Neural progenitor cell (in vitro differentiated cells): ENCODE results near the gene GTF2F2. TPM values are rescaled to one million over a fixed set of nuclear protein-coding genes. Genes with fewer than 3 reads are reported as not detected.
"Not testable (repeated sequence)": the region's sequence is repeated elsewhere in the genome, so short reads cannot be mapped to it uniquely, and the experiment has no call there.

ENCODE experiments used
- DNase-seq: peaks from one replicate; pipeline ENCODE4 v3.0.0-alpha.2; 2016; ENCODE audit warnings: low spot score
- H2AFZ ChIP-seq: fragments of 200-600 bp; sonication (generic); replicated peaks from 2 replicates; pipeline ENCODE4 v1.6.1; 2016; ENCODE audit warnings: antibody characterized with exemption
- H3F3A ChIP-seq: fragments of 200-600 bp; sonication (generic); 2 replicates; pipeline ENCODE4 v1.6.1; 2016; ENCODE audit warnings: antibody characterized with exemption, low read depth
- H3K27ac ChIP-seq: fragments of 200-600 bp; sonication (generic); 2 replicates; pipeline ENCODE4 v1.5.1; 2016; ENCODE audit warnings: mild to moderate bottlenecking
- H3K27me3 ChIP-seq: fragments of 200-600 bp; sonication (generic); 2 replicates; pipeline ENCODE4 v1.6.1; 2016; ENCODE audit warnings: mild to moderate bottlenecking, moderate library complexity
- H3K36me3 ChIP-seq: fragments of 200-600 bp; sonication (generic); 2 replicates; pipeline ENCODE4 v1.5.1; 2016
- H3K4me1 ChIP-seq: fragments of 200-600 bp; sonication (generic); 2 replicates; pipeline ENCODE4 v1.6.1; 2016; ENCODE audit warnings: mixed run types
- H3K4me2 ChIP-seq: fragments of 200-600 bp; sonication (generic); 2 replicates; pipeline ENCODE4 v1.6.1; 2016
- H3K4me3 ChIP-seq: fragments of 200-600 bp; sonication (generic); 2 replicates; pipeline ENCODE4 v1.5.1; 2016
- H3K79me2 ChIP-seq: fragments of 200-600 bp; sonication (generic); 2 replicates; pipeline ENCODE4 v1.6.1; 2016; ENCODE audit warnings: low read depth
- H3K9ac ChIP-seq: fragments of 200-600 bp; sonication (generic); 2 replicates; pipeline ENCODE4 v1.6.1; 2016
- H3K9me3 ChIP-seq: fragments of 200-600 bp; sonication (generic); 2 replicates; pipeline ENCODE4 v1.5.1; 2016; ENCODE audit warnings: low read depth
- H4K20me1 ChIP-seq: fragments of 200-600 bp; sonication (generic); 2 replicates; pipeline ENCODE4 v1.6.1; 2016; ENCODE audit warnings: low read depth
- H3K27ac Mint-ChIP-seq: 3 replicates; pipeline ENCODE4 v1.8.0; 2021; ENCODE audit warnings: mixed read lengths
- H3K27me3 Mint-ChIP-seq: 2 replicates; pipeline ENCODE4 v1.8.0; 2022; ENCODE audit warnings: low read depth, mild to moderate bottlenecking, inconsistent platforms, moderate library complexity, mixed read lengths; ENCODE audit not compliant: insufficient read depth
- H3K36me3 Mint-ChIP-seq: 3 replicates; pipeline ENCODE4 v1.8.0; 2021; ENCODE audit warnings: mixed read lengths
- H3K4me1 Mint-ChIP-seq: 3 replicates; pipeline ENCODE4 v1.8.0; 2021; ENCODE audit warnings: mixed read lengths
- H3K4me3 Mint-ChIP-seq: 3 replicates; pipeline ENCODE4 v1.8.0; 2021; ENCODE audit warnings: mild to moderate bottlenecking, moderate library complexity, mixed read lengths
- H3K9me3 Mint-ChIP-seq: 3 replicates; pipeline ENCODE4 v1.8.0; 2020; ENCODE audit warnings: mixed read lengths
- CTCF ChIP-seq: fragments of 200-600 bp; sonication (generic); IDR thresholded peaks from 2 replicates; pipeline ENCODE4 v1.5.1; 2017; ENCODE audit warnings: antibody characterized with exemption, mild to moderate bottlenecking
- EZH2 ChIP-seq: fragments of 200-600 bp; sonication (generic); IDR thresholded peaks from 2 replicates; pipeline ENCODE4 v1.6.1; 2017; ENCODE audit warnings: antibody characterized with exemption, mild to moderate bottlenecking, moderate library complexity
- EZH2phosphoT487 ChIP-seq: fragments of 200-600 bp; sonication (generic); IDR thresholded peaks from 2 replicates; pipeline ENCODE4 v1.6.1; 2017; ENCODE audit warnings: antibody characterized with exemption
- total RNA-seq: library from RNA; depleted of rRNA; stranded (reverse); fragments of >200 nt; gene quantifications from 2 replicates; pipeline ENCODE4 v1.2.3, GENCODE V29; 2015; ENCODE audit warnings: low replicate concordance

GTF2F2 gene
- total RNA-seq, 1 donor from 2014 or later = 54.1 TPM

- Histone ChIP-seq H3K4me2 (no peak overlapping the region), H3K36me3 (peaks cover 3% of the 10 kb centered on the region), H2AFZ (no peak overlapping the region), H4K20me1 (no peaks in the 10 kb centered on the region), H3K4me1 (no peaks in the 10 kb centered on the region), H3K27me3 (no peaks in the 10 kb centered on the region), H3K9ac (no peak overlapping the region), H3K79me2 (peaks cover 12% of the 10 kb centered on the region), H3F3A (no peaks in the 10 kb centered on the region), H3K4me3 (no peak overlapping the region), H3K27ac (no peak overlapping the region), H3K9me3 (no peaks in the 10 kb centered on the region)
- Mint-ChIP-seq H3K27me3 (peaks cover 3% of the 10 kb centered on the region), H3K4me3 (no peak overlapping the region), H3K4me1 (no peaks in the 10 kb centered on the region), H3K9me3 (no peaks in the 10 kb centered on the region), H3K36me3 (peaks cover 7% of the 10 kb centered on the region), H3K27ac (no peak overlapping the region)
- no peak for TF ChIP-seq EZH2phosphoT487
- TF ChIP-seq CTCF = no peak
- TF ChIP-seq EZH2 = no peak
- DNase-seq = no peak
Observed at GRCh38 chr13:45184693-45185092, 64.4 kb downstream of the GTF2F2 start.

GRCh38 chr13:45185286-45185685 is 65.0 kb downstream of the GTF2F2 start:
- Histone ChIP-seq H3K27me3 (no peaks in the 10 kb centered on the region), H3K9ac (no peak overlapping the region), H3K27ac (no peak overlapping the region), H4K20me1 (no peaks in the 10 kb centered on the region), H3K4me3 (no peak overlapping the region), H2AFZ (no peak overlapping the region), H3K36me3 (peaks cover 3% of the 10 kb centered on the region), H3K79me2 (peaks cover 6% of the 10 kb centered on the region), H3F3A (no peaks in the 10 kb centered on the region), H3K9me3 (no peaks in the 10 kb centered on the region), H3K4me1 (no peaks in the 10 kb centered on the region), H3K4me2 (no peak overlapping the region)
- Mint-ChIP-seq H3K27me3 (peaks cover 3% of the 10 kb centered on the region), H3K9me3 (no peaks in the 10 kb centered on the region), H3K36me3 (peaks cover 7% of the 10 kb centered on the region), H3K4me3 (no peak overlapping the region), H3K4me1 (no peaks in the 10 kb centered on the region), H3K27ac (no peak overlapping the region)
- DNase-seq = no peak
- no peak for TF ChIP-seq EZH2
- TF ChIP-seq CTCF = no peak
- TF ChIP-seq EZH2phosphoT487 = no peak

- not testable (repeated sequence) for H3K4me3 ChIP-seq, H3K27ac Mint-ChIP-seq, H3K36me3 Mint-ChIP-seq, H4K20me1 ChIP-seq, H3K9me3 Mint-ChIP-seq, H3K9ac ChIP-seq, H3K9me3 ChIP-seq, H3F3A ChIP-seq, H3K79me2 ChIP-seq, H2AFZ ChIP-seq, H3K4me2 ChIP-seq, H3K4me1 Mint-ChIP-seq, H3K27ac ChIP-seq, H3K4me3 Mint-ChIP-seq, H3K27me3 ChIP-seq, DNase-seq, H3K36me3 ChIP-seq, H3K27me3 Mint-ChIP-seq
- H3K4me1 ChIP-seq = peaks cover 11% of the 10 kb centered on the region
Observed at GRCh38 chr13:45189077-45189476, 68.8 kb downstream of the GTF2F2 start.

- H3K27me3 Mint-ChIP-seq, H3K9me3 ChIP-seq: not testable (repeated sequence)
Observed at GRCh38 chr13:45189511-45189910, 69.2 kb downstream of the GTF2F2 start.

More at GRCh38 chr13:45189511-45189910, 69.2 kb downstream of the GTF2F2 start:
- H3K36me3 Mint-ChIP-seq, DNase-seq, H2AFZ ChIP-seq, H3K9me3 Mint-ChIP-seq, H3K9ac ChIP-seq, H3K27ac Mint-ChIP-seq, H3K4me3 ChIP-seq, H3K4me3 Mint-ChIP-seq, H3K4me1 Mint-ChIP-seq, H3K27me3 ChIP-seq, H3K27ac ChIP-seq, H3K4me2 ChIP-seq, H3K36me3 ChIP-seq, H3K79me2 ChIP-seq: not testable (repeated sequence)
- Histone ChIP-seq H3K4me1 (peaks cover 13% of the 10 kb centered on the region), H4K20me1 (peaks cover 11% of the 10 kb centered on the region), H3F3A (peaks cover 10% of the 10 kb centered on the region)
